GM15510 (cell line): Measurements from ENCODE around the gene IFT88.

ENCODE experiments used
- POLR2A ChIP-seq: IDR thresholded peaks from 3 replicates; pipeline ENCODE4 v1.6.1; 2011; ENCODE audit warnings: borderline replicate concordance; ENCODE audit not compliant: insufficient read length; ENCODE audit errors: extremely low read depth

Gene IFT88

GRCh38 chr13:20546556-20546955 lies 20.4 kb upstream of the IFT88 start:
- TF ChIP-seq POLR2A, result no peak

- no peak for TF ChIP-seq POLR2A
Observed at GRCh38 chr13:20547479-20547908, 19.5 kb upstream of the IFT88 start.

GRCh38 chr13:20550799-20551198 lies 16.2 kb upstream of the IFT88 start:
- TF ChIP-seq POLR2A, result no peak

- no peak for TF ChIP-seq POLR2A
Observed at GRCh38 chr13:20553311-20553710, 13.6 kb upstream of the IFT88 start.

- TF ChIP-seq POLR2A, result no peak
Observed at GRCh38 chr13:20558982-20559381, 8.0 kb upstream of the IFT88 start.

- no peak for TF ChIP-seq POLR2A
Observed at GRCh38 chr13:20559659-20560356, 7.1 kb upstream of the IFT88 start.

GRCh38 chr13:20561741-20562140 lies 5.2 kb upstream of the IFT88 start:
- TF ChIP-seq POLR2A, result no peak

- no peak for TF ChIP-seq POLR2A
Observed at GRCh38 chr13:20565115-20565736, 1.7 kb upstream of the IFT88 start.

GRCh38 chr13:20566468-20566897 lies 474 bp upstream of the IFT88 start:
- TF ChIP-seq POLR2A, result no peak

- no peak for TF ChIP-seq POLR2A
Observed at GRCh38 chr13:20567881-20568528, 1.0 kb downstream of the IFT88 start.

GRCh38 chr13:20570517-20570916 lies 3.6 kb downstream of the IFT88 start:
- no peak for TF ChIP-seq POLR2A

- TF ChIP-seq POLR2A, result no peak
Observed at GRCh38 chr13:20571676-20572075, 4.7 kb downstream of the IFT88 start.

GRCh38 chr13:20573186-20573585 lies 6.2 kb downstream of the IFT88 start:
- TF ChIP-seq POLR2A, result no peak

GRCh38 chr13:20573636-20574035 lies 6.7 kb downstream of the IFT88 start:
- no peak for TF ChIP-seq POLR2A

GRCh38 chr13:20579191-20579590 lies 12.2 kb downstream of the IFT88 start:
- no peak for TF ChIP-seq POLR2A

GRCh38 chr13:20580257-20580656 lies 13.3 kb downstream of the IFT88 start:
- TF ChIP-seq POLR2A, result no peak
